Breast epithelium (tissue), 3 donors: ENCODE data around the gene OR5K3.

ENCODE experiments used
- POLR2A ChIP-seq: fragments of 450-650 bp; IDR thresholded peaks from one replicate; pipeline ENCODE4 v1.6.1; 2016; ENCODE audit warnings: antibody characterized with exemption, mild to moderate bottlenecking, moderate library complexity
- TF ChIP-seq, protein P1 (sequence below), 3 donors: fragments of 450-650 bp; IDR thresholded peaks; one replicate each; pipeline ENCODE4 v1.5.1; 2016 to 2017; ENCODE audit warnings: antibody characterized with exemption in 3 of 3, mild to moderate bottlenecking in 3 of 3, moderate library complexity in 3 of 3

DNA sequence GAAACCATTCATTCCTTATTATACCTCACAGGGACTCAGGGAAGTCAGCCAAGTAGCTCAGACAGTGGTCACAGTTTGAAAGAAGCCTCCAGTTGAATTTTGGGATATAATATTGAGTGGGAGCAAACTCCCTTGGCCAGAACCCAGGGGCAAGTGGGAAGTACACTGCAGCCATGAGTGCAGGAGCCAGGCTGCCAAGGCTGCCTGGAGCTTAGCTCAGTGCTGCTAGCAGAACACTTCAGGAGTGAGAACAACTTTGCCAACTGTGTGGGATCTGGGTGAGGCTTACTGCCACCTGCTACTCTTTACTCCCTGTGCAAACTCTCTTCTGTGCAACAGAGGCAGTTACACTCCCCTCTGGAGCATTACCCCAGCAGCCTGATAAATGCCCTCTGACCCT, 4.6 kb downstream of the OR5K3 start:
- TF ChIP-seq, protein P1, sequence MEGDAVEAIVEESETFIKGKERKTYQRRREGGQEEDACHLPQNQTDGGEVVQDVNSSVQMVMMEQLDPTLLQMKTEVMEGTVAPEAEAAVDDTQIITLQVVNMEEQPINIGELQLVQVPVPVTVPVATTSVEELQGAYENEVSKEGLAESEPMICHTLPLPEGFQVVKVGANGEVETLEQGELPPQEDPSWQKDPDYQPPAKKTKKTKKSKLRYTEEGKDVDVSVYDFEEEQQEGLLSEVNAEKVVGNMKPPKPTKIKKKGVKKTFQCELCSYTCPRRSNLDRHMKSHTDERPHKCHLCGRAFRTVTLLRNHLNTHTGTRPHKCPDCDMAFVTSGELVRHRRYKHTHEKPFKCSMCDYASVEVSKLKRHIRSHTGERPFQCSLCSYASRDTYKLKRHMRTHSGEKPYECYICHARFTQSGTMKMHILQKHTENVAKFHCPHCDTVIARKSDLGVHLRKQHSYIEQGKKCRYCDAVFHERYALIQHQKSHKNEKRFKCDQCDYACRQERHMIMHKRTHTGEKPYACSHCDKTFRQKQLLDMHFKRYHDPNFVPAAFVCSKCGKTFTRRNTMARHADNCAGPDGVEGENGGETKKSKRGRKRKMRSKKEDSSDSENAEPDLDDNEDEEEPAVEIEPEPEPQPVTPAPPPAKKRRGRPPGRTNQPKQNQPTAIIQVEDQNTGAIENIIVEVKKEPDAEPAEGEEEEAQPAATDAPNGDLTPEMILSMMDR (IDR thresholded peaks at IDR 0.05) = no peak
- TF ChIP-seq POLR2A = no peak
